HG03378 (cell line): ENCODE measurements around the gene HES2.
"Not testable (repeated sequence)": the region's sequence is repeated elsewhere in the genome, so short reads cannot be mapped to it uniquely, and the experiment has no call there.

Experiments
- ATAC-seq: cut with Tn5 transposase; IDR thresholded peaks from one replicate; pipeline ENCODE4 v1.9.1; 2021; ENCODE audit warnings: mild to moderate bottlenecking, moderate library complexity; ENCODE audit not compliant: unreplicated experiment

The HES2 gene

DNA sequence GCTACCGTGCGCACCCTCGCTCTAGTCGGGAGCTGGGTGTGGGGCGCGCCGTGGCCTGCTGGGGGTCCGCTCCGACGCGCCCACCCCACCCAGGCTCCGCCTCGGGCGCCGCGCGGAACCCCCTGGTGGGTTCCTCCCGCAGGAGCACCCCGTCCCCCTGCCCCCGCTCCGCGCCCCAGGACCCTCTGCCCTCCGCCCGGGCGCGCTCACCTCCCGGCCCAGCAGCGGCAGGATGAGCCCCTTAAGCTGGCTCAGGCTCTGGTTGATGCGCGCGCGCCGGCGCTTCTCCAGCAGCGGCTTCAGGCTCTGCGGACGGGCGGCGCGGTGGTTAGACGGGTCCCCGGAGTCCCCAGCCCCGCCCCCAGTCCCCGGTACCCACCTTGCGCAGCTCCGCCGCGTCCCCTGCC is 319 bp downstream of the HES2 start:
- ATAC-seq, result no peak

DNA sequence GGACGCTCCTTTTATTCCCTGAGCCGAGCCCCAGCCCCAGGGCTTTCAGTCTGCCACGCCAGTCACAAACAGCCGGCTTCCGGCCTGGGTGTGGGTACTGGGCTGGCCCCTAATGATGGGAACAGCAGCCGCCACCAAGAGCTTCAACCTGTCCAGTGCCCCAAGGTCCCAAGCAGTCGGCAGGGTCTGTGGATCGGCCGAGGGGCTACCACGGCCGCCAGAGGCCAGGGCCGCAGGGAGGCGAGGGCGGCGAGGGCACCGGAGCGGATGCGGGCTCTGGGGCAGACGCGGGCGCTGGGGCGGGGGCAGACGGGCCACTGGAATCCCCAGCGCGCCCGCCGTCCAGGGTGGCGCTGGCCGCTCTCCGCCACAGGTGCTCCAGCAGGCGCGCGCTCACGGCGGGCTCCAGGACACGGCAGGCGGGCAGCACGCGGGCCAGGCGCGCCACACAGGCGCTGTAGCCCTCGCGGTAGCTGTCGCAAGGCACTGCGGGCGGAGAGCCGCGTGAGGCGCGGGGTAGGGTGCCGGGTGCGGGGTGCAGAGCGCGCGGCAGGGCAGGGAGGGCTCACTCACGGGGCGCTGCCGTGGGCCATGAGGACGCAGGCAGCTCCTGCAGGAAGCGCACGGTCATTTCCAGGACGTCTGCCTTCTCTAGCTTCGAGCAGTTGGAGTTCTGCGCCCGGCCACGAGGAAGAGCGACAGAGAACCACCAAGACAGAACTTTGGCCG is 887 bp downstream of the HES2 start:
- ATAC-seq, result no peak

DNA sequence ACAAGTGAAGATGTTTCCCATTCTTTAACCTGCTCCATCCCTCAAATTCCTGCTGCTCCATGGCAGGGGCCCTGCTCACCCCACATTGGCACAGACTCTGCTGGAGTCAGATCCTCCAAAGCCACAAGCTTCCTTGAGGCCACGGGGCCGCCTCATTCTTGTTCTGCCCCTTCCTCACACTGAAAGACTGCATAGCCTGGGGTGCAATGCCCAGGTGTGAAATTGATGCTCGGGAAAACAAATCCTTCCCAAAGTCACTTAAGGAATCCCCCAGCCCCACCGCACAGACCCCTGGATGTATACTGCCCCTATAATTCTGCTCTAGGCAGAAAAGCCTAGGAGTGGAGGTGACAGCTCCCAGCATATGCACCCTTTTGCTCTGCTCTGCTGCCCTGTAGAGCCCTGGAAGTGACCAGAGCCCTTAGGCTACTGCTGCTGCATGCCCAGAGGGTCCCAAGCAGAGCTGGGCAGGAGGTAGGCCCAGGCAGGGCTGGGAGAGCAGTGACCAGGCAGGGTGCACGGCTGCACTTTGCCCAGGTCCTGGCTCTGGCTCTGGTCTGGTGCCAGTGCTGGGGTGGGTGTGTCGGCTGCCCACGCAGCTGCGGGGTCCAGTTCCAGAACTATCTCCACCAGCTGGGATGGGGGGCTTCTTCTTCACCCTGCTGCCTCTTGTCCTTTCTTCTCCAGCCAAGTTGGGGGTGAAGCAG is 1.6 kb downstream of the HES2 start:
- no peak for ATAC-seq

DNA sequence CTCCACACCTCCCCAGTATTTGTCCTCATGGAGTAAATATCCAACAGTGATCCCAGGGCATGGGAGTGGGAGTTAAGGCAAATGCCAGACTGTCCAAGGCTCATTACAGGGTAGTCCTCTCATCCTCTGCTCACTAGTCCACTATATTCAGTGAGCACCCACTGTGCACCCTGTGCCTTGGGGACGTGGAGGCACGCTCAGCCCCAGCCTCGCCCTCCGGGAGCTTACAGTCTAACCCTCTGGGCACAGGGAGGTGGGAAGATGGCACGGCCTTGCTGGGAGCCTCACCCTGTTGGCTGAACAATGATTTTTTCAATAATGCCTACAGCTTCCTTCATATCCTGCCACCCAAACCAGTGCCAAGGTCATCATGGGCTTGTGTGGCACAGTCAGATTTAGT is 2.8 kb downstream of the HES2 start:
- no peak for ATAC-seq

DNA sequence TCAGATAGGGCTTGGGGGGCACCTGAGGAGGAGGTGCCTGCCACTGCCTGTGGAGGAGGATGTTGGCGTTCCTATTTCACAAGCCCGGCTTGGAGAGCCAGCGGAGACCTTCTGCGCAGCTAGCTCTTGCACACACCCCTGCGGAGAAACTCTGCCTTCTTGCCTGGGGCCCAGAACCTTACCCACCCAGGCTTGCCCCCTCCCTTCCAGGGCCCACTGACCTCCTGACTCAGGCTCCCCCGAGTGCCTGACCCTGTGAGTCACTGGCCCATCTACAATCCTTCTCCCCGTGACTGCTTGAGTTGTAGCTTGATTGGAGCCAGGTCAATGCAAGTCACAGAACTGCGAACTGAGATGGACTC is 3.4 kb downstream of the HES2 start:
- ATAC-seq, result no peak

DNA sequence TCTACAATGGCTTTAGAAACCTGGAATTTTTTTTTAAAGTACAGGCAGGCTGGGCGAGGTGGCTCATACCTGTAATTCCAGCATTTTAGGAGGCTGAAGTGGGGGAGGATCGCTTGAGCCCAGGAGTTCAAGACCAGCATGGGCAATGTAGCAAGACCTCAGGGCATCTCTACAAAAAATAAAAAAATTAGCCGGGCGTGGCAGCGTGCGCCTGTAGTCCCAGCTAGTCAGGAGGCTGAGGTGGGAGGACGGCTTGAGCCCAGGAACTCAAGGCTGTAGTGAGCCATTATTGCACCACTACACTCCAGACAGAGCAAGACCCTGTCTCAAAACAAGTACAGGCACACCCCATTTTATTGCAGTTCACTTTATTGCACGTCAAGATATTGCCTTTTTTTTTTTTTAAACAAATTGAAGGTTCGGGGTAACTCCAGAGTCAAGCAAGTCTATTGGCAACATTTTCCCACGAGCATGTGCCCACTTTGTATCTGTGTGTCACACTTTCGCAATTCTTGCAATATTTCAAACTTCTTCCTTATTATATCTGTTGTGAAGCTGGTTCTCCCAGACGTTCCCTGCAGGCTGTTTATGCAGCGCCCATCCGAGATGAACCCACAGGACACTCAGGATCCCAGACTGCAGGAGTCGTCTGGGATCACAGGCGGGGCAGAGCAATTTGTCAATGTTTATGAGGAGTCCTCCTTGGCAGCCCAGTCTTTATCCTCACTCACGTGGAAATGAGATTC is 4.7 kb downstream of the HES2 start:
- no peak for ATAC-seq

DNA sequence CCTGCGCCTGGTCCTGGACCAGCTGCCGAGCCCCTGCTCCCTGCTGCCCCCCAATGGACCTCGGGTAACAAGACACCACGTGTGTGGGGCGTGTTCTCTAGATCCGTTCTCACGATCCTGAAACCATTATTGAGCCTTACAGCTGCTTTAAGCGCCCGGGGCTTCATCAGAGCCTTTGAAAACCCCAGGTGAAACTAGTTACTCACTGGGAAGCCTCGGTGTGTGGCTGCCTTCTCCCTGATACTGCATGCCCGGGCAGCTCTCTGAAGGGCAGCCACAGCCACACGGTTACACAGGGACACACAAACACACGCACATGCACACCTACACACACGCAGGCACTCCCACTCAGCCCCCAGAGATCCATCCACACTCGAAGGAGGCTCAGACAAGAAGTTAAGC is 5.3 kb downstream of the HES2 start:
- peak; percentile 50 for ATAC-seq

DNA sequence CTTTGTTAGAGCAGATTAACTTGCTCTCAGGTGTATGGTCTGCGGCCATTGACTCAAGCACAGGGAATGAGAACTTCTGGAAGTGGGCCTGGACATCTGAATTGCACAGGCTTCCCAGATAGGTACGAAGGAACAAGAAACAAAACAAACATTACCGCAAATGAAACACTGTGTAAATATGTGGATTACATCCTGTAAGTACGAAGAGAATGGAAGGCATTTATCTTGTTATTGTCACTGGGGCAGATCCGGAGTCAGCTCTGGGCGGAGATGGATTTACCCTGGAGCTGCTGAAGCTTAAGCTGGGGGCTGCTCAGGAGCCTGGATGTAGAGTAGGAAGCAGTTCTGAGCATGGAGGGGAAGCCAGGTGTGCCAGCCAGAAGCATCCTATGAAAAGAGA is 6.8 kb downstream of the HES2 start:
- ATAC-seq, result no peak

DNA sequence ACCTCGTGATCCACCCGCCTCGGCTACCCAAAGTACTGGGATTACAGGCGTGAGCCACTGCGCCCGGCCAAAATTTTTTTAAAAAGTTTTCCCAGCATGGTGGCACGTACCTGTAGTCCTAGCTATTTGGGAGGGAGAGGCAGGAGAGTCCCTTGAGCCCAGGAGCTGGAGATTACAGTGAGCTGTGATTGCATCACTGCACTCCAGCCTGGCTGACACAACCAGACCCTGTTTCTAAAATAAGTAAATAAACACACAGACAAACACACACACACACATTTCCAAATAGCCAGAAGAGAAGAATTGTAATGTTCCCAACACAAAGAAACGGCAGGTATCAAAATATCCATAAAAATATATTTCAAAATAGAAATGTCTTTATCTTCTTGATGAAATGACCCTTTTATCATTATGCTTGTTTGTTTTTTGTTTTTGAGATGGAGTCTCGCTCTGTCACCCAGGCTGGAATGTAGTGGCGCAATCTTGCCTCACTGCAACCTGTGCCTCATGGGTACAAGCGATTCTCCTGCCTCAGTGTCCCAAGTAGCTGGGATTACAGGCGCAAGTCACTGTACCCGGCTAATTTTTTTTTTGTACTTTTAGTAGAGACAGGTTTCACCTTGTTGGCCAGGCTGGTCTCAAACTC is 9.3 kb downstream of the HES2 start:
- ATAC-seq, result no peak

DNA sequence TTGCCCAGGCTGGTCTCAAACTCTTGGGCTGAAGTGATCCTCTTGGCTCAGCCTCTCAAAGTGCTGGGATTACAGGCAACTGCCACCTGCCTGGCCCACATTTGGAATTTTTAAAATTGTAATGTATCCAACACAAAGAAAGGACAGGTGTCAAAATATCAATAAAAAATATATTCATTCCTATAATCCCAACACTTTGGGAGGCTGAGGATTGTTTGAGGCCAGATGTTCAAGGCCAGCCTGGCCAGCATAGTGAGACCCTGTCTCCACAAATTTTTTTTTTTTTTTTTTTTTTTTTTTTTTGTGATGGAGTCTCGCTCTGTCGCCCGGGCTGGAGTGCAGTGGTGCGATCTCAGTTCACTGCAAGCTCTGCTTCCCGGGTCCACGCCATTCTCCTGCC is 10.0 kb downstream of the HES2 start:
- no peak for ATAC-seq

DNA sequence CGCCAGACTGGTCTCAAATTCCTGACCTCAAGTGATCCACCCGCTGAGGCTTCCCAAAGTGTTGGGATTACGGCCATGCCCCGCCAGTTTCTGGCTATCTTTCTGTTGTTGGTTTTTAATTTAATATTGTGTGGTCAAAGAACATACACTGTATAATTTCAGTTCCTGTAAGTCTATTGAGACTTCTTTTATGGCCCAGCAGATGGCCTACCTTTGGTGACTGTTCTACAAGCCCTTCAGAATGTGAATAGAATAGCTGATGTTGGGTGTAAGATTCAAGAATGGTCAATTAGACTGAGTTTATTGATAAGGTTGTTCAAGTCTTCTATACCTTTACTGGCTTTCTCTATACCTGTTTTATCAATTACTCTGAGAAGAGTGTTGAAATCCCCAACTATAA is 10.7 kb downstream of the HES2 start:
- no peak for ATAC-seq

DNA sequence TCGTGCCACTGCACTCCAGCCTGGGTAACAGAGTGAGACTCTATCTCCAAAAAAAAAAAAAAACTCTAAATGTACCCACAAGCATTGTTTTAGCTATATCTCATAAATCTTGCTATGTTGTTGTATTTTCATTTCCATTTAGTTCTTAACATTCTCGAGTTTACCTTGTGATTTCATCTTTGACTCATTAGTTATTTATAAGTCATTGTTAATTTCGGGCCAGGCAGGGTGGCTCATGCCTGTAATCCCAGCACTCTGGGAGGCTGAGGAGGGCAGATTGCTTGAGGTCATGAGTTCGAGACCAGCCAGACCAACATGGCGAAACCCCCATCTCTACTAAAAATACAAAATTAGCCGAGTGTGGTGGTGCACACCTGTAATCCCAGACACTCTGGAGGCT is 11.7 kb downstream of the HES2 start:
- ATAC-seq, result no peak

DNA sequence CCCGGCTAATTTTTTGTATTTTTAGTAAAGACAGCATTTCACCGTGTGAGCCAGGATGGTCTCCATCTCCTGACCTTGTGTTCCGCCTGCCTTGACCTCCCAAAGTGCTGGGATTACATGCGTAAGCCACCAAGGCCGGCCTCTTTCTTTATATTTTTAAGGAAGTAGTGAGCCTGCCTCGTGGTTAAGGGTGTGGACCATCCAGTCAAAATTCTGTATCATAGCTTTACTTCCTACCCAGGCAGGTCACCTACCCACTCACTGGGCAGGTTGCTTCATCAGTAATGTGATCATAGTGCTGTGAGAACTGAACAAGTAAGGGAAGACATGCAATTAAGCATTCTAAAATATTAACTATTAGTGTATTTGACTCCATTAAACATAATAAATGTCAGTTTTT is 18.0 kb downstream of the HES2 start:
- ATAC-seq, result no peak

DNA sequence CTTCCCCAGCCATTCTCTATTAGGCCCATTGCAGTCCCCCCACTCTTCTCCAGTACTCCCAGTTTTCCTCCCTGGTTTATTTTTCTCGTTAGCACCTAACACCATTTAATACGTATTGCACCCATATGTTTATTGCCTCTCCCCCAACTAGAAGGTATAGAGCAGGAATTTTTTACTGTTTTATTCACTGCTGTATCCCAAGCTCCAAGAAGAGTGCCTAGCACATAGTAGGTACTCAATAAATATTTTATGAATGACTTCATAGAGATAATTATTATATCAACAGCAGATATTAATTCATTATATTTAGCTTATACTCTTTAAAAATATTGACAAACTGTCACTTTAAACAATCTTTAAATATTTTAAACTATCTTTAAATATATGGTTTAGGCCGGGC is 20.4 kb downstream of the HES2 start:
- ATAC-seq, result no peak

DNA sequence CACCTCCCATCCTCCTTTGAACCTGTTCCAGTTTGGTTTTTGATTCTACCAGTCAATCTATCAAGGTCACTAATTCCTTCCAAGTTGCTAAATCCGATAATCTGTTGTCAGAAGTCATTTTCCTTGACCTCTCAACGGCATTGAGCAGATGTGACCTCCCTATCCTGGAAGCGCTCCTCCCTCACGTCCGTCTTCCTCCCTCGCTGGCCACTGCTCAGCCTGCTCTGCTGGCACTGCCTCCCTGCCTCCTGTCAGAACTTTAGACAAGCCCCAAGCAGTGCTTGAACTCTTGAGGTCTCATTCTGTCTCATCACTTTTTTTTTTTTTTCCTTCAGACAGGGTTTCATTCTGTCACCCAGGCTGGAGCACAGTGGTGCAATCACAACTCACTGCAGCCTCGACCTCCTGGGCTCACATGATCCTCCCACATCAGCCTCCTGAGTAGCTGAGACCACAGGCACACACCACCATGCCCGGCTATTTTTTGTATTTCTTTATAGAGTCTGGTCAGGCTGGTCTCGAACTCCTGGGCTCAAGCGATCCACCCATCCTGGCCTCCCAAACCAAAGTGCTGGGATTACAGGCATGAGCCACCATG is 21.8 kb downstream of the HES2 start:
- ATAC-seq, result no peak

DNA sequence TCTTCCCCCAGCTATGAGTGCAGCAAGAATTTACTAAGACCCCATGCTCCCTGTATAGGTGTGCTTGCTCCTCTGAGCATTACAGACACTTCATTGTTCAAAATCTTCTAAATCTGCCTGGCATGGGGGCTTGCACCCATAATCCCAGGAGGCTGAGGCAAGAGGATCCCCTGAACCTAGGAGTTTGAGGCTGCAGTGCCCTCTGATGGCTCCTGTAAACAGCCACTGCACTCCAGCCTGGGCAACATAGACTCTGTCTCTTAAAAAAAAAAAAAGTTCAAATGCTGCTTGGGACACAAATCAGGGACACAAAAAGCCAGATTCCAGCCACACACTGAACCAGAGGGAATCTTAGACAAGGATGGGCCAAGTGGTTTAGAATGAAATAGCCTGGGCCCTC is 22.7 kb downstream of the HES2 start:
- no peak for ATAC-seq

DNA sequence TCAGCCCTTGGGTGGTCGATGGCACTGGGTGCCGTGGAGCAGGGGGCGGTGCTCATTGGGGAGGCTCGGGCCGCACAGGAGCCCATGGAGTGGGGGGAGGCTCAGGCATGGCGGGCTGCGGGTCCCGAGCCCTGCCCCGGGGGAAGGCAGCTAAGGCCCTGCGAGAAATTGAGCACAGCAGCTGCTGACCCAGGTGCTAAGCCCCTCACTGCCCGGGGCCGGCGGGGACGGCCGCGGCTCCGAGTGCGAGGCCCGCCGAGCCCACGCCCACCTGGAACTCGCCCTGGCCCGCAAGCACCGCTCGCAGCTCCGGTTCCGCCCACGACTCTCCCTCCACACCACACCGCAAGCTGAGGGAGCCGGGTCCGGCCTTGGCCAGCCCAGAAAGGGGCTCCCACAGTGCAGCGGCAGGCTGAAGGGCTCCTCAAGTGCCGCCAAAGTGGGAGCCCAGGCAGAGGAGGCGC is 23.9 kb downstream of the HES2 start:
- not testable (repeated sequence) for ATAC-seq

DNA sequence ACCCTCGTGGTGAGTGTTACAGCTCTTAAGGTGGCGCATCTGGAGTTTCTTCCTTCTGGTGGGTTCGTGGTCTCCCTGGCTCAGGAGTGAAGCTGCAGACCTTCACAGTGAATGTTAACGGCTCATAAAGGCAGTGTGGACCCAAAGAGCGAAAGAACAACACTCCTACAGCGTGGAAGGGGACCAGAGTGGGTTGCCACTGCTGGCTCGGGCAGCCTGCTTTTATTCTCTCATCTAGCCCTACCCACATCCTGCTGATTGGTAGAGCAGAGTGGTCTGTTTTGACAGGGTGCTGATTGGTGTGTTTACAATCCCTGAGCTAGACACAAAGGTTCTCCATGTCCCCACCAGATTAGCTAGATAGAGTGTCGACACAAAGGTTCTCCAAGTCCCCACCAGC is 24.6 kb downstream of the HES2 start:
- not testable (repeated sequence) for ATAC-seq

DNA sequence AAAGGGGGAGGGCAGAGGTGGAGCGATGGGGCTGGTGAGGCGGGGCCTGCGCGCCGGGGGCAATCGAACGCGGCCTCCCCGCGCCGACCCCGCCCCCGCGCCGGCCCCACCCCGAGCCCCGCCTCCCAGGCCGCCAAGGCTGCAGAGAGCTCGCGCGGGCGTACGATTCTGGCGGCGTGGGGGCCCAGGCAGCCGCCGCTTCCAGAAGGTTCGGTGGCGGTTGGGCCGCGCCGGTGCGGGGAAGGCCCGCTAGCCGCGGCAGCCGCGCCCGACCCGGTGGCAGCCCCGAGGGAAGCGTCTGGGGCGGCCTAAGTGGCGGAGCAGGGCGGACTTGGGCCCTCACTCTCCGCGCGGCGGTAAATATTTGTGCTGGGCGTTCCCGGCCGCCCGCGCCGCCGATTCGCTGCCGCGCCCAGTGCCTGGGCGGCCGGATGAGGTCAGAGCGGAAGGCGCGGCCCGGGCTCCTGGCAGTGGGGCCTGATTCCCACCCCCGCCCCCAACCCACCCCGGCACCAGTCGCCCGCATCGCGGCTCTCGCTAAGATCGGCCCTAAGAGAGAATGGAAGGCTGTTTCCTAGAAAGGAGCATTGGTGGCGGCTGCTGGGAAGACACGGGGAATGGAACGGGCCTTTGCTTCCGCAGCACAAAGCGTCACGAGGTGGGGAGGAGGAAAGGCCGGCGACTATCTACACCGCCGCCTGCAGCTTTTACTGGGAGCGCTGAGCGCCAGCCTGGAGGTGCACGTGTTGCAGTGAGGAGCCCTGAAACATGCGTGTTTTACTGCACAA is 26.1 kb downstream of the HES2 start, which contains the start of gene ACOT7:
TSS of gene ACOT7 (minus strand) at position 368 of the 788 bp plus-strand sequence. CDS start 368 bp downstream, outside the sequence.
- ATAC-seq, result peak; percentile 50

DNA sequence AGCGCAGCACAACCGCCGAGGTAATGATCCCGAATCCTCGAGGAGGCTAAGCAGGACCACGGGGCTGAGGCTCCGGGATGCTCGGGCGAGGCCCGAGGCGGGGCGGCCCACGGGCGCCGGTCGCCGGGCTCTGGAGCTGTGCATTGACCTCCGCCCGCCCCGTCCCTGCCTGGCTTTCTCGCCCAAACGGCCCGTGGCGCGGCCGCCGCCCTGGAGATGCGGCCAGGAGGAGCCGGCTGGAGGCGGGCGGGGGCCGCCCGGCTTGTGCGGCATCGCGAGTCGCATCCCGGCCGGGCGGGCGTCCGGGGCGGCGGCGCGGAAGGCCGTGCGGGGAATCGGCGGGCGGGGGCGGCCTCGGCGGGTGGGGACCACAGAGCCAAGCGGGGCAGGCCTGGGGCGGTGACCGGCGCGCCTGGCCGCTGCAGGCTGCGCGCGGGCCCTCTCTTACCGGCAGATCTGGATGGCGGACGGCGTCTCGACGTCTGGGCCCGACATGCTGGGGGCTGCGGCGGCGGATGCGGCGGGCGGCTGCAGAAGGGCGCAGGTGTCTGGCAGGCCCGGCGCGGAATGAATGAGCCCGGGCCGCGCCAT is 26.8 kb downstream of the HES2 start:
- peak; percentile 41 for ATAC-seq
